ENCODE data around the gene SPNS2. TPM values are rescaled to one million over a fixed set of nuclear protein-coding genes. Genes with fewer than 3 reads are reported as not detected.

Gene SPNS2
- total RNA-seq, 2 experiments from 2014 or later: 0.33 to 0.53 TPM

GRCh38 chr17:4574448-4575045 is 75.9 kb downstream of the SPNS2 start:
- intact Hi-C loops (cut with DNase I, micrococcal nuclease): no loop called here
- H3K27ac Mint-ChIP-seq: no peak overlapping the region

GRCh38 chr17:4576161-4576558 is 77.5 kb downstream of the SPNS2 start:
- Mint-ChIP-seq H3K4me1 (ENCODE audit: low read depth) (peaks cover 15% of the 10 kb centered on the region), H3K4me3 (no peak overlapping the region), H3K9me3 (no peaks in the 10 kb centered on the region), H3K27ac (no peak overlapping the region), H3K36me3 (ENCODE audit: low read depth) (no peaks in the 10 kb centered on the region), H3K27me3 (peaks cover 4% of the 10 kb centered on the region)
- Histone ChIP-seq H3K9me3 (ENCODE audit: control insufficient read depth in 1 of 2, insufficient read depth in 1 of 2, low read length in 2 of 2) (peaks cover 0 to 5% of the 10 kb centered on the region in 2 experiments), H3K4me1 (ENCODE audit: insufficient read depth, low read length) (peaks cover 9% of the 10 kb centered on the region), H3K36me3 (ENCODE audit: insufficient read depth, low read length) (no peaks in the 10 kb centered on the region), H3K27me3 (ENCODE audit: control insufficient read depth in 1 of 2, insufficient read depth in 2 of 2, low read length in 2 of 2) (no peaks in the 10 kb centered on the region), H3K4me3 (ENCODE audit: low read length) (no peak overlapping the region), H3K27ac (ENCODE audit: low read depth in 1 of 2, low read length in 2 of 2) (no peak overlapping the region)
- ChIA-PET CTCF (no interaction called here), POLR2A (no interaction called here)
- ATAC-seq (ENCODE audit: poor library complexity) (no peak), DNase-seq (no peak)
- intact Hi-C loops (cut with DNase I, micrococcal nuclease): no loop called here
- no peak for TF ChIP-seq CTCF (IDR thresholded peaks at IDR 0.05)

More at GRCh38 chr17:4574448-4575045, 75.9 kb downstream of the SPNS2 start:
- Mint-ChIP-seq H3K27me3 (no peaks in the 10 kb centered on the region), H3K4me1 (ENCODE audit: low read depth) (peaks cover 15% of the 10 kb centered on the region), H3K9me3 (no peaks in the 10 kb centered on the region), H3K4me3 (no peak overlapping the region), H3K36me3 (ENCODE audit: low read depth) (no peaks in the 10 kb centered on the region)
- Histone ChIP-seq H3K27ac (ENCODE audit: low read depth in 1 of 2, low read length in 2 of 2) (no peak overlapping the region), H3K4me3 (ENCODE audit: low read length) (no peak overlapping the region), H3K36me3 (ENCODE audit: insufficient read depth, low read length) (no peaks in the 10 kb centered on the region), H3K4me1 (ENCODE audit: insufficient read depth, low read length) (peaks cover 9% of the 10 kb centered on the region), H3K9me3 (ENCODE audit: control insufficient read depth in 1 of 2, insufficient read depth in 1 of 2, low read length in 2 of 2) (peaks cover 0 to 5% of the 10 kb centered on the region in 2 experiments), H3K27me3 (ENCODE audit: control insufficient read depth in 1 of 2, insufficient read depth in 2 of 2, low read length in 2 of 2) (no peaks in the 10 kb centered on the region)
- ATAC-seq (ENCODE audit: poor library complexity) (no peak), DNase-seq (no peak)
- CTCF ChIA-PET: no interaction called here
- no peak for TF ChIP-seq CTCF (IDR thresholded peaks at IDR 0.05)
- POLR2A ChIA-PET: no interaction called here

- ATAC-seq (ENCODE audit: poor library complexity) (no peak), DNase-seq (no peak)
- H3K9me3 Mint-ChIP-seq: no peaks in the 10 kb centered on the region
- Histone ChIP-seq H3K36me3 (ENCODE audit: insufficient read depth, low read length) (no peaks in the 10 kb centered on the region), H3K9me3 (ENCODE audit: control insufficient read depth in 1 of 2, insufficient read depth in 1 of 2, low read length in 2 of 2) (peaks cover 0 to 5% of the 10 kb centered on the region in 2 experiments), H3K27ac (ENCODE audit: low read depth in 1 of 2, low read length in 2 of 2) (no peak overlapping the region), H3K4me1 (ENCODE audit: insufficient read depth, low read length) (peaks cover 9% of the 10 kb centered on the region), H3K4me3 (ENCODE audit: low read length) (no peak overlapping the region), H3K27me3 (ENCODE audit: control insufficient read depth in 1 of 2, insufficient read depth in 2 of 2, low read length in 2 of 2) (peaks cover 0 to 2% of the 10 kb centered on the region in 2 experiments)
- H3K4me3 Mint-ChIP-seq: no peak overlapping the region
- no peak for TF ChIP-seq CTCF (IDR thresholded peaks at IDR 0.05)
- H3K4me1 Mint-ChIP-seq (ENCODE audit: low read depth): peaks cover 15% of the 10 kb centered on the region
- intact Hi-C loops (cut with DNase I, micrococcal nuclease): no loop called here
- no peak overlapping the region for H3K27ac Mint-ChIP-seq
- CTCF ChIA-PET: no interaction called here
- POLR2A ChIA-PET: no interaction called here
- no peaks in the 10 kb centered on the region for H3K36me3 Mint-ChIP-seq (ENCODE audit: low read depth)
- peaks cover 9% of the 10 kb centered on the region for H3K27me3 Mint-ChIP-seq
Observed at GRCh38 chr17:4576729-4577322, 78.1 kb downstream of the SPNS2 start.

All from CD4-positive, alpha-beta T cell (primary cell).